Keratinocyte (primary cell): ENCODE measurements around the gene FKBP14. TPM values are rescaled to one million over a fixed set of nuclear protein-coding genes. Genes with fewer than 3 reads are reported as not detected.

Source experiments
- DNase-seq: peaks from one replicate; pipeline ENCODE4 v3.0.0-alpha.2; 2011; ENCODE audit warnings: low read depth, missing footprints, low spot score
- FAIRE-seq: peaks from 2 replicates; lab custom pipeline; 2011; peaks lifted over from hg19 to GRCh38; lab: Jason Lieb, UNC
- H2AFZ ChIP-seq: 2 replicates; pipeline ENCODE4 v1.6.0; 2012; ENCODE audit warnings: low read length, control low read depth, inconsistent platforms; ENCODE audit not compliant: control insufficient read depth
- H3K27ac ChIP-seq: 2 replicates; pipeline ENCODE4 v1.5.1; 2011; ENCODE audit warnings: low read length; ENCODE audit not compliant: control insufficient read depth, insufficient read depth
- H3K27me3 ChIP-seq: 3 replicates; pipeline ENCODE4 v1.6.0; 2011; ENCODE audit warnings: low read length; ENCODE audit not compliant: control insufficient read depth, insufficient read depth; ENCODE audit errors: extremely low read depth
- H3K36me3 ChIP-seq, 2 experiments: 2 replicates in 1 of 2; 3 replicates in 1 of 2; pipeline ENCODE4 v1.5.1; 2011; ENCODE audit warnings: low read length in 2 of 2, mild to moderate bottlenecking in 1 of 2; ENCODE audit not compliant: control insufficient read depth in 2 of 2, insufficient read depth in 2 of 2; ENCODE audit errors: extremely low read depth in 1 of 2
- H3K4me1 ChIP-seq: 3 replicates; pipeline ENCODE4 v1.5.1; 2011; ENCODE audit warnings: low read length; ENCODE audit not compliant: control insufficient read depth, insufficient read depth; ENCODE audit errors: extremely low read depth
- H3K4me2 ChIP-seq: 3 replicates; pipeline ENCODE4 v1.6.0; 2011; ENCODE audit warnings: low read depth, low read length; ENCODE audit not compliant: control insufficient read depth, insufficient read depth; ENCODE audit errors: extremely low read depth
- H3K4me3 ChIP-seq, 3 experiments: fragments of 200-600 bp in 1 of 3; sonication (generic) in 1 of 3; 2 replicates in 2 of 3; 3 replicates in 1 of 3; pipeline ENCODE4 v1.5.1; 2011 to 2016; ENCODE audit warnings: low read length in 3 of 3, mild to moderate bottlenecking in 3 of 3, control low read depth in 2 of 3, inconsistent platforms in 1 of 3, low read depth in 1 of 3, mixed read lengths in 1 of 3, mixed run types in 1 of 3, moderate library complexity in 1 of 3; ENCODE audit not compliant: control insufficient read depth in 2 of 3, insufficient read depth in 2 of 3; ENCODE audit errors: extremely low read depth in 1 of 3
- H3K79me2 ChIP-seq: 2 replicates; pipeline ENCODE4 v1.6.0; 2012; ENCODE audit warnings: low read length; ENCODE audit not compliant: control insufficient read depth, insufficient read depth
- H3K9ac ChIP-seq: 3 replicates; pipeline ENCODE4 v1.6.0; 2011; ENCODE audit warnings: low read length; ENCODE audit not compliant: control insufficient read depth, insufficient read depth; ENCODE audit errors: extremely low read depth
- H3K9me1 ChIP-seq: 3 replicates; pipeline ENCODE4 v1.6.0; 2011; ENCODE audit warnings: low read length; ENCODE audit not compliant: control insufficient read depth, insufficient read depth; ENCODE audit errors: extremely low read depth
- H3K9me3 ChIP-seq: 2 replicates; pipeline ENCODE4 v1.5.1; 2012; ENCODE audit warnings: low read depth, low read length; ENCODE audit not compliant: control insufficient read depth
- H4K20me1 ChIP-seq: 3 replicates; pipeline ENCODE4 v1.6.0; 2011; ENCODE audit warnings: low read length; ENCODE audit not compliant: control insufficient read depth, insufficient read depth; ENCODE audit errors: extremely low read depth
- EZH2 ChIP-seq: IDR thresholded peaks from one replicate; pipeline ENCODE4 v1.6.1; 2012; ENCODE audit warnings: inconsistent platforms, mild to moderate bottlenecking, low read length, moderate library complexity
- dilution Hi-C: fragments of 300-500 bp; cut with MboI; formaldehyde crosslinking; loops from one replicate; pipeline ENCODE4 v1.7.0; 2020; ENCODE audit warnings: low sequenced_read_pairs; ENCODE audit not compliant: extremely low pct_ligation_motif_present
- polyA plus RNA-seq, 5 experiments: library from polyadenylated mRNA; depleted of rRNA in 3 of 5; stranded (reverse) in 3 of 5; stranded (forward) in 1 of 5; unstranded in 1 of 5; fragments of >200 nt; gene quantifications; 1 replicate in 1 of 5; 2 replicates in 3 of 5; 3 replicates in 1 of 5; pipeline versions ENCODE4 v1.2.1 to v1.2.3, GENCODE V29; 2011 to 2012; ENCODE audit warnings: missing spikeins in 2 of 5, low read depth in 1 of 5, low replicate concordance in 1 of 5
- TF ChIP-seq, protein P1 (sequence below), 3 experiments: IDR thresholded peaks in 1 of 3; conservative IDR thresholded peaks in 1 of 3; optimal IDR thresholded peaks in 1 of 3; 2 replicates in 2 of 3; 3 replicates in 1 of 3; pipeline versions ENCODE3 to v1.5.1; 2011; ENCODE audit warnings: low read length in 3 of 3, mild to moderate bottlenecking in 3 of 3, moderate library complexity in 2 of 3, control low read depth in 1 of 3, inconsistent platforms in 1 of 3; ENCODE audit not compliant: insufficient read depth in 2 of 3; ENCODE audit errors: extremely low read depth in 1 of 3

FKBP14 gene
- polyA plus RNA-seq, 1 donor (not counting 4 experiments of a cell fraction or from before 2014, with no cell fraction given): 24.5 TPM

- FAIRE-seq (no peak), DNase-seq (no peak)
- Histone ChIP-seq H3K27me3 (no peaks in the 10 kb centered on the region), H3K4me3 (no peak overlapping the region), H3K9ac (no peak overlapping the region), H3K79me2 (peaks cover 51% of the 10 kb centered on the region), H3K9me3 (no peaks in the 10 kb centered on the region), H3K36me3 (peaks cover 1 to 5% of the 10 kb centered on the region in 2 experiments), H4K20me1 (peaks cover 6% of the 10 kb centered on the region), H3K4me1 (no peaks in the 10 kb centered on the region), H3K27ac (no peak overlapping the region), H3K9me1 (no peaks in the 10 kb centered on the region), H3K4me2 (no peak overlapping the region), H2AFZ (no peak overlapping the region)
- TF ChIP-seq EZH2: no peak
- TF ChIP-seq, protein P1, sequence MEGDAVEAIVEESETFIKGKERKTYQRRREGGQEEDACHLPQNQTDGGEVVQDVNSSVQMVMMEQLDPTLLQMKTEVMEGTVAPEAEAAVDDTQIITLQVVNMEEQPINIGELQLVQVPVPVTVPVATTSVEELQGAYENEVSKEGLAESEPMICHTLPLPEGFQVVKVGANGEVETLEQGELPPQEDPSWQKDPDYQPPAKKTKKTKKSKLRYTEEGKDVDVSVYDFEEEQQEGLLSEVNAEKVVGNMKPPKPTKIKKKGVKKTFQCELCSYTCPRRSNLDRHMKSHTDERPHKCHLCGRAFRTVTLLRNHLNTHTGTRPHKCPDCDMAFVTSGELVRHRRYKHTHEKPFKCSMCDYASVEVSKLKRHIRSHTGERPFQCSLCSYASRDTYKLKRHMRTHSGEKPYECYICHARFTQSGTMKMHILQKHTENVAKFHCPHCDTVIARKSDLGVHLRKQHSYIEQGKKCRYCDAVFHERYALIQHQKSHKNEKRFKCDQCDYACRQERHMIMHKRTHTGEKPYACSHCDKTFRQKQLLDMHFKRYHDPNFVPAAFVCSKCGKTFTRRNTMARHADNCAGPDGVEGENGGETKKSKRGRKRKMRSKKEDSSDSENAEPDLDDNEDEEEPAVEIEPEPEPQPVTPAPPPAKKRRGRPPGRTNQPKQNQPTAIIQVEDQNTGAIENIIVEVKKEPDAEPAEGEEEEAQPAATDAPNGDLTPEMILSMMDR (optimal IDR thresholded peaks at IDR 0.05 in 1 of 3, IDR thresholded peaks at IDR 0.05 in 1 of 3, conservative IDR thresholded peaks at IDR 0.05 in 1 of 3; ENCODE audit: extremely low read depth in 1 of 3, insufficient read depth in 2 of 3, low read length in 3 of 3): no peak
- dilution Hi-C loops: no loop called here
Measured at GRCh38 chr7:29969738-29970137, 56.8 kb downstream of the FKBP14 start.

- dilution Hi-C loops: no loop called here
- Histone ChIP-seq H3K9me1 (no peaks in the 10 kb centered on the region), H3K9me3 (no peaks in the 10 kb centered on the region), H3K9ac (no peak overlapping the region), H3K27ac (no peak overlapping the region), H2AFZ (no peak overlapping the region), H3K79me2 (peaks cover 48% of the 10 kb centered on the region), H3K27me3 (no peaks in the 10 kb centered on the region), H3K4me2 (no peak overlapping the region), H4K20me1 (peaks cover 6% of the 10 kb centered on the region), H3K36me3 (peaks cover 1 to 5% of the 10 kb centered on the region in 2 experiments), H3K4me1 (no peaks in the 10 kb centered on the region), H3K4me3 (no peak overlapping the region)
- TF ChIP-seq, protein P1 (optimal IDR thresholded peaks at IDR 0.05 in 1 of 3, IDR thresholded peaks at IDR 0.05 in 1 of 3, conservative IDR thresholded peaks at IDR 0.05 in 1 of 3; ENCODE audit: extremely low read depth in 1 of 3, insufficient read depth in 2 of 3, low read length in 3 of 3): no peak
- no peak for TF ChIP-seq EZH2
- peak; percentile 49 for FAIRE-seq
- DNase-seq: no peak
Measured at GRCh38 chr7:29968683-29969395, 57.7 kb downstream of the FKBP14 start.
